NCI-H146 (cell line): ENCODE data around the gene DNAAF8.
"Not testable (repeated sequence)": the region's sequence is repeated elsewhere in the genome, so short reads cannot be mapped to it uniquely, and the experiment has no call there.

Source experiments
- DNase-seq: peaks from one replicate; lab custom pipeline; 2025; lab: John Stamatoyannopoulos, UW

The DNAAF8 gene

GRCh38 chr16:4723071-4723767 lies 11.1 kb upstream of the DNAAF8 start:
- no peak for DNase-seq

- DNase-seq: no peak
These were observed 9.6 kb upstream of the DNAAF8 start for GRCh38 chr16:4724661-4725270.

- no peak for DNase-seq
These were observed 7.7 kb upstream of the DNAAF8 start for GRCh38 chr16:4726616-4727015.

- no peak for DNase-seq
These were observed 5.7 kb upstream of the DNAAF8 start for GRCh38 chr16:4728676-4729075.

- DNase-seq: no peak
These were observed 4.5 kb upstream of the DNAAF8 start for GRCh38 chr16:4729876-4730275.

- DNase-seq: peak; percentile 30
These were observed 1.1 kb upstream of the DNAAF8 start for GRCh38 chr16:4733211-4733742.

GRCh38 chr16:4733747-4734062 lies 632 bp upstream of the DNAAF8 start:
- peak; percentile 76 for DNase-seq

- DNase-seq: peak; percentile 90
These were observed 596 bp downstream of the DNAAF8 start for GRCh38 chr16:4734730-4735535.

GRCh38 chr16:4736546-4736945 lies 2.2 kb downstream of the DNAAF8 start:
- DNase-seq: no peak

- DNase-seq: no peak
These were observed 3.2 kb downstream of the DNAAF8 start for GRCh38 chr16:4737545-4737944.

GRCh38 chr16:4738370-4738769 lies 4.0 kb downstream of the DNAAF8 start:
- not testable (repeated sequence) for DNase-seq

GRCh38 chr16:4743226-4743878 lies 9.0 kb downstream of the DNAAF8 start:
- DNase-seq: no peak

- DNase-seq: peak; percentile 21
These were observed 10.4 kb downstream of the DNAAF8 start for GRCh38 chr16:4744555-4745273.

GRCh38 chr16:4745274-4745569 lies 10.9 kb downstream of the DNAAF8 start:
- DNase-seq: no peak

- DNase-seq: no peak
These were observed 11.9 kb downstream of the DNAAF8 start for GRCh38 chr16:4746215-4746614.

- no peak for DNase-seq
These were observed 12.7 kb downstream of the DNAAF8 start for GRCh38 chr16:4746991-4747574.

GRCh38 chr16:4747906-4748681 lies 13.8 kb downstream of the DNAAF8 start:
- no peak for DNase-seq

- no peak for DNase-seq
These were observed 14.5 kb downstream of the DNAAF8 start for GRCh38 chr16:4748682-4749411.

GRCh38 chr16:4749700-4750257 lies 15.4 kb downstream of the DNAAF8 start:
- no peak for DNase-seq

- no peak for DNase-seq
These were observed 16.6 kb downstream of the DNAAF8 start for GRCh38 chr16:4750896-4751295.
